ENCODE data around the gene TRIO.

Gene TRIO

DNA sequence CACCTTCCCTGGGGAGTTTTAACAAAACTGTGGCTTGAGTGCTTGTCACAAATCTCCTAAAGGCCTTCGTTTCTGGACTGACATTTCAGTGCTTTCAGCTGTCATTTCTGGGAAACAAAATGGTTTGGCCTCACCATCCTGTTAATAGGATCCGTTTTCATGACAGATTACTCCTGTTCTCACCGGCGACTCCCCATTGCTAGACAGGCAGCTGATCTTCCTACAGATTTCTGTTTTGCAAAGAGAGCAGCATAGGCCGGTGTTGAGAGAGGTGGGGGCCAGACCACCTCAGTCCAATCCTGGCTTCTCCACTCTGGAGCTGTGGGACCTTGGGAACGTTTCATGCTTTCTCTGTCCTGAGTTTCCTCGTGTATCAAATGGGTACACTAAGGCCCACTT lies 363.0 kb downstream of the TRIO start:
- in situ Hi-C loops (cut with HindIII; ENCODE audit: low pct_unique_long_range_greater_than_20kb, low sequenced_read_pairs): no loop called here
- no peak for TF ChIP-seq JUND (IDR thresholded peaks at IDR 0.05; ENCODE audit: low read depth)
- DNase-seq (ENCODE audit: low read depth in 1 of 2, low spot score in 1 of 2): no peak

DNA sequence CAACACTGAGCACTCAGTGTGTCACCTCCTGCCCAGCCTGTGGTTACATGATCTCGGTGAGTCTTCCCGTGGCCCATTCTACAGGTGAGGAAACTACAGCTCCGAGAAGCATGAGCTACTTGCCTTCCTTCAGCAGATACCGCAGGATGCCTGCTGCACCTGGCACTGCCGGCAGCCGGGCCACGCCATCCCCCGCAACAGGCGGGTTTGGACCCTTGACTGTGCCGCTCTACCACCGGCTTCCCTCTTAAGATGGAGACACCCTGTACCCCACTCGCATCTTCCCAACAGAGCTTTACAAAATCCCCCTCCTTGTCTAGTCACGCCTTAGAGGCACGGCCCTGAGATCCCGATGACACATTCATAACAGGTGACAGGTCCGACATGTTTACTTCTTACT lies 363.5 kb downstream of the TRIO start:
- DNase-seq (ENCODE audit: low read depth in 1 of 2, low spot score in 1 of 2): no peak
- no peak for TF ChIP-seq JUND (IDR thresholded peaks at IDR 0.05; ENCODE audit: low read depth)
- in situ Hi-C loops (cut with HindIII; ENCODE audit: low pct_unique_long_range_greater_than_20kb, low sequenced_read_pairs): no loop called here

DNA sequence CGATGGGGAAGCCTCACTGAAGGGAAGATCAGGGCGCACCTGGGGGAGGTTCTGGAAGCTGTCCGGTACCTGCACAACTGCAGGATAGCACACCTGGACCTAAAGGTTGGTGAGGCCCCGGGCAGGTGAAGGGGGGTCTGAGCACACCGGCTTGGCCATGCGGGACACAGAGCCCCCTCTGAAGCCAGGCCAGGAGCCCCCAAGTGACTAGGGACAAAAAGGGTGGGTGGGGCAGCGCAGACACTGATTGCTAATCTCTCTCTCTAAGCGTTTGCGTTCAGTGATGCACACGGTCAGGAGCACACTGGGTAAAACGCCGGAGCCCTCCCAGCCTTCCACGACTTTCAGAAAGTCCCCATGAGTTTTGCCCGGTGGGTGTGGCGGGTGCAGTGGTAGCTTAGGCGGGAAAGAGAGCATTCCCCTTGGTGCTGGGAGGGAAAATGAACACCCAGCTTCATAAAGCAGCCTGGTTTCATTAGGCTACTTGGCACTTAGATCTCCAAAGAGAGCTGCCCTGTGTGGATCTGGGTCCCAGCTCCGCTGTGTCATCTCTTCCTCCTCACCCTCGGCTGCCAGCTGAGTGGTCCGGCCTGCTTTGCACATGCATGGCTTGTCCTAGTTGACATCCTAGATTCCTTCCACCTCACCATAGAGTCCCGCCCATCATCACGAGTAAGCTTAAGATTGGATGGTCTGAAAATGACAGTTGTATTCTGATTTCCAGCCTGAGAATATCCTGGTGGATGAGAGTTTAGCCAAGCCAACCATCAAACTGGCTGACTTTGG lies 364.2 kb downstream of the TRIO start:
- in situ Hi-C loops (cut with HindIII; ENCODE audit: low pct_unique_long_range_greater_than_20kb, low sequenced_read_pairs): no loop called here
- no peak for TF ChIP-seq JUND (IDR thresholded peaks at IDR 0.05; ENCODE audit: low read depth)
- DNase-seq (ENCODE audit: low read depth in 1 of 2, low spot score in 1 of 2): no peak

DNA sequence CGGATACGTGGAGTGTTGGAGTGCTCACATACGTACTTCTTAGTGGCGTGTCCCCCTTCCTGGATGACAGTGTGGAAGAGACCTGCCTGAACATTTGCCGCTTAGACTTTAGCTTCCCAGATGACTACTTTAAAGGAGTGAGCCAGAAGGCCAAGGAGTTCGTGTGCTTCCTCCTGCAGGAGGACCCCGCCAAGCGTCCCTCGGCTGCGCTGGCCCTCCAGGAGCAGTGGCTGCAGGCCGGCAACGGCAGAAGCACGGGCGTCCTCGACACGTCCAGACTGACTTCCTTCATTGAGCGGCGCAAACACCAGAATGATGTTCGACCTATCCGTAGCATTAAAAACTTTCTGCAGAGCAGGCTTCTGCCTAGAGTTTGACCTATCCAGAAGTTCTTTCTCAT lies 364.9 kb downstream of the TRIO start:
- no peak for DNase-seq (ENCODE audit: low read depth in 1 of 2, low spot score in 1 of 2)
- TF ChIP-seq JUND (IDR thresholded peaks at IDR 0.05; ENCODE audit: low read depth): no peak
- in situ Hi-C loops (cut with HindIII; ENCODE audit: low pct_unique_long_range_greater_than_20kb, low sequenced_read_pairs): no loop called here

DNA sequence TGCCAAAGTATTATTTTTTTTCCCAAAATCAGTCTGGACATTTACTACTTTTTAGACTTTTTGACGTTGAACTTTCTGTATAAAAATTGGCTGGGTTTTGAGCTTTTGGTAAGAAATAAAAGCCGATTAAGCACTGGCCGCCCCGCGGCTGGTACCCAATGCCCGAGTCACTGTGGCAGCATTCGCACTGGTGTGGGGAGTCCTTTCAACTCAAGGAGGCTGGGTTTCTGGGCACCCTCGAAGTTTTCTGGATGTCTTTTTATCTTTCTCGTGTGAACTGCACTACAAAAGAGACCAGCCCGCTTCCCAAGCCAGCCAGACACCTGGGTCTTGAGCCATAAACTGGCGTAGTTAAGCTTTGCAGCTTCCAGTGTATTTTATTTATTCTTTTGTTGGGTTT lies 366.4 kb downstream of the TRIO start:
- DNase-seq (ENCODE audit: low read depth in 1 of 2, low spot score in 1 of 2): no peak
- in situ Hi-C loops (cut with HindIII; ENCODE audit: low pct_unique_long_range_greater_than_20kb, low sequenced_read_pairs): no loop called here
- TF ChIP-seq JUND (IDR thresholded peaks at IDR 0.05; ENCODE audit: low read depth): no peak

- in situ Hi-C loops (cut with HindIII; ENCODE audit: low pct_unique_long_range_greater_than_20kb, low sequenced_read_pairs): no loop called here
- DNase-seq (ENCODE audit: low read depth in 1 of 2, low spot score in 1 of 2): no peak
- TF ChIP-seq JUND (IDR thresholded peaks at IDR 0.05; ENCODE audit: low read depth): no peak
Measured at GRCh38 chr5:14510156-14510734, 367.1 kb downstream of the TRIO start.

DNA sequence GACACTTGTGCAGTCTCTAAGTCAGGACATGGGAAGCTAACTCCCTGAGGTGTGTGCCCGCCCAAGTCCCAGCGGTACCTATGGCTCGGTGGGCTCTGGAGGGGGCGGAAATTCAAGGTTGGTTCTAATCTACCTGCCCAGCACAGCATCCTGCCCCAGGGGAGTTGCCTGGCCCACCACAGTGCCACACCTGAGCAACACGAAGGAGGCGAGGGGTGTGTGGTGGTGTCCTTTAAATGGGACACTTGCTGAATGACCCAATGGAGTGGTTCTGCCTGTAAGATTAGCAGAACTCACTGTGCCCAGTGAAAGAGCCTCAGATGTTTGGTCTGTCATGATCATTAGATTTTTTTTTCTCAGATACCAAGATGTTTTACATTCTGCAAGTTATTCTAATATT lies 367.7 kb downstream of the TRIO start:
- no peak for TF ChIP-seq JUND (IDR thresholded peaks at IDR 0.05; ENCODE audit: low read depth)

GRCh38 chr5:14512574-14512973 lies 369.4 kb downstream of the TRIO start:
- no peak for DNase-seq (ENCODE audit: low read depth in 1 of 2, low spot score in 1 of 2)
- no peak for TF ChIP-seq JUND (IDR thresholded peaks at IDR 0.05; ENCODE audit: low read depth)
- in situ Hi-C loops (cut with HindIII; ENCODE audit: low pct_unique_long_range_greater_than_20kb, low sequenced_read_pairs): no loop called here

More for the DNA sequence above, 367.7 kb downstream of the TRIO start:
- DNase-seq (ENCODE audit: low read depth in 1 of 2, low spot score in 1 of 2): no peak
- in situ Hi-C loops (cut with HindIII; ENCODE audit: low pct_unique_long_range_greater_than_20kb, low sequenced_read_pairs): no loop called here

DNA sequence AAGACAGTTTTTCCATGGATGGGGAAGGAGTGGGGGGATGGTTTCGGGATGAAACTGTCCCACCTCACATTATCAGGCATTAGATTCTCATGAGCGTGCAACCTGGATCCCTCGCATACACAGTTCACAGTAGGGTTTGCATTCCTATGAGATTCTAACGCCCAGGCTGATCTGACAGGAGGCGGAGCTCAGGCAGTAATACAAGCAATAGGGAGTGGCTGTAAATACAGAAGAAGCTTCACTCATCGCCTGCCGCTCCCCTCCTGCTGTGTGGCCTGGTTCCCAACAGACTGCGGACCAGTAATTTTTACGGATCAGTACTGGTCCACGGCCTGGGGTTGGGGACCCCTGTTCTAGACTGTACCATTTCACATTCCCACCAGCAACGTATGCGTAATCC lies 370.1 kb downstream of the TRIO start:
- no peak for DNase-seq (ENCODE audit: low read depth in 1 of 2, low spot score in 1 of 2)
- in situ Hi-C loops (cut with HindIII; ENCODE audit: low pct_unique_long_range_greater_than_20kb, low sequenced_read_pairs): no loop called here
- no peak for TF ChIP-seq JUND (IDR thresholded peaks at IDR 0.05; ENCODE audit: low read depth)

DNA sequence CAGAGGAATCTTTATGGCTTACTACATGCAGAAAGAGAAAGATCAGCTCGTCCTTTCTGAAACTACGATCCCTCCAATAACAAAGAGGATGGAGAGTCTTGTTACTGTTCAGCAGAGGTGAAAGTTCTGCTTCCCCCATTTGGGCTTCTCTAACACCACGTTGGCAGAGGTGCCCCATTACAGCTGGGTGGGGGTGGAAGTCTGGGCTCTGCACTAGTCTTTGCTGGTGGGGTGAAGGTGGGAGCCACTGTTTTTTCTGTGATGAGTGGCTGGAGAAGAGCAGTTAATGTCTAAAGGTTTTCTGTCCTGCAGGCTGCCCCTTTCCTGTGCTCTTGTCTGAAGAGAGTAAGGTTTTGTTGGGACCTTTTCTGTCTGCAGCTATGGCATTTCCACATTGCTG lies 373.8 kb downstream of the TRIO start:
- in situ Hi-C loops (cut with HindIII; ENCODE audit: low pct_unique_long_range_greater_than_20kb, low sequenced_read_pairs): no loop called here
- DNase-seq (ENCODE audit: low read depth in 1 of 2, low spot score in 1 of 2): no peak
- TF ChIP-seq JUND (IDR thresholded peaks at IDR 0.05; ENCODE audit: low read depth): no peak

DNA sequence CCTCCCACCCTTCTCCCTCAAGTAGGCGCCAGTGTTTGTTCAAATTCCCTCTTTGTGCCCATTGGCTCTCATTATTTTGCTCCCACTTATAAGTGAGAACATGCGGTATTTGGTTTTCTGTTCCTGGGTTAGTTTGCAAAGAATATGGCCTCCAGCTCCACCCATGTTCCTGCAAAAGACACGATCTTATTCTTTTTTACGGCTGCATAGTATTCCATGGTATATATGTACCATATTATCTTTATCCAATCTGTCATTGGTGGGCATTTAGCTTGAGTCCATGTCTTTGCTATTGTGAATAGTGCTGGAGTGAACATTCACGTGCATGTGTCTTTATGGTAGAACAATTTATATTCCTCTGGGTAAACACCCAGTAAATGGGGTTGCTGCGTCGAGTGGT lies 375.5 kb downstream of the TRIO start:
- in situ Hi-C loops (cut with HindIII; ENCODE audit: low pct_unique_long_range_greater_than_20kb, low sequenced_read_pairs): no loop called here
- no peak for TF ChIP-seq JUND (IDR thresholded peaks at IDR 0.05; ENCODE audit: low read depth)
- no peak for DNase-seq (ENCODE audit: low read depth in 1 of 2, low spot score in 1 of 2)

DNA sequence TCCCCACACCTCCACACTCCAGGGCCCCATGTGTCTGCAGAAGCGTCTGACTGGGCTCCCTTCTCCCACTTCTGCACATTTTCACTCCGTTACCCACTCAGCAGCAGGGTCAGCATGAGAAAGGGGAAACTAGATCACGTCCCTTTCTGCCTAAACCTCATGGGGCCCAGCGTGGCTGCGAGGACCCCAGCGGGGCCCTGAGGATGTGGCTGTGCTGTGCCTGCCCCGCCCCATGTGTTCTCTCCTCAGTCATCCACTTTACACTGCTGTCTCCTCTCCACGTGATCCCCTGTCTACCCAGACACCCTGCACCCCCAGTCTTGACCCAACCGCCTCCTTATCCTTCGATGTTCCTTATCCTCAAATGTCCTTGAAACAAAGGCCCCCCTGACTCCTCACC lies 378.6 kb downstream of the TRIO start:
- DNase-seq (ENCODE audit: low read depth in 1 of 2, low spot score in 1 of 2): no peak
- in situ Hi-C loops (cut with HindIII; ENCODE audit: low pct_unique_long_range_greater_than_20kb, low sequenced_read_pairs): no loop called here
- TF ChIP-seq JUND (IDR thresholded peaks at IDR 0.05; ENCODE audit: low read depth): no peak

DNA sequence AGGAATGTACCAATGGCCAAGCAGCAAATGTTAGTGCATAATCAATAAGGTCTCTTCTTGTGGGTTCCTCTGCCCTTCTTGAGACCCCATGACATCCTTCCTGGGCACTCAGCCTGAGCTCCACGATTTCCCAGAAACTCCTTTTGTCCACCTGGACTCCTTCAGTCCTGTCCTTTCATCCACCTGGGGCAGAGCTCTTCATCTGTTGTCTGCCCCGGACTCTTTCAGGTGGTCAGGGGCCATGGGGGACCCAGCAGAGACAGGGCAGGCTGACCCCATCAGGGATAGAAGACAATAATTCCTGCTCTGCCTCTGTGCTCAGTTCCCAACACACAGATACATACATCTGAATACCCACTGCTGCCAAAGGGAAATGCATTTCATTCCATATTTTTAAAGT lies 379.6 kb downstream of the TRIO start:
- no peak for TF ChIP-seq JUND (IDR thresholded peaks at IDR 0.05; ENCODE audit: low read depth)
- no peak for DNase-seq (ENCODE audit: low read depth in 1 of 2, low spot score in 1 of 2)
- in situ Hi-C loops (cut with HindIII; ENCODE audit: low pct_unique_long_range_greater_than_20kb, low sequenced_read_pairs): no loop called here

Data from T47D (cell line).